ENCODE results near the gene IRF6.

Gene IRF6

DNA sequence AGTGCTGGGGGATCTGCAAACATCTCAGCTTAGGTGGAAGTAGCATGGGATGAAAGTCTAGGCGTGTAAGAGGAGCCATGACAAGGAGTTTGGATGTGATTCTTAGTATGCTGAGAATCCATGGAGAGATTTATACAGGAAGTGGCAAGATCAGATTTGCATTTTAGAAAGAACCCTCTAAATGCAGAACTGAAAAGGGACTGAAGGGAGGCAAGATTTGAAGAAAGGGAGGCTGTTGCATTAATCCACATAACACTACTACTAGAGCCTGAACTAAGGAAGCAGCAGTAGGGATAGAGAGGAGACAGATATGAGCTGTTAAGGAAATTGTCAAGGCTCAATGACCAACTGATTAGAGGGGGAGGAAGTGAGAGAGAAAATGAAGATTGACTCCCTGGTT is 31.4 kb downstream of the IRF6 start:
- no peak overlapping the region for H3K4me3 ChIP-seq (ENCODE audit: low read depth, low read length)
- TF ChIP-seq POLR2A (IDR thresholded peaks at IDR 0.05; ENCODE audit: extremely low read depth, insufficient read length): no peak
- TF ChIP-seq, protein P1, sequence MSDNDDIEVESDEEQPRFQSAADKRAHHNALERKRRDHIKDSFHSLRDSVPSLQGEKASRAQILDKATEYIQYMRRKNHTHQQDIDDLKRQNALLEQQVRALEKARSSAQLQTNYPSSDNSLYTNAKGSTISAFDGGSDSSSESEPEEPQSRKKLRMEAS (IDR thresholded peaks at IDR 0.05; ENCODE audit: low read depth, low read length): no peak
- TF ChIP-seq, protein P2, sequence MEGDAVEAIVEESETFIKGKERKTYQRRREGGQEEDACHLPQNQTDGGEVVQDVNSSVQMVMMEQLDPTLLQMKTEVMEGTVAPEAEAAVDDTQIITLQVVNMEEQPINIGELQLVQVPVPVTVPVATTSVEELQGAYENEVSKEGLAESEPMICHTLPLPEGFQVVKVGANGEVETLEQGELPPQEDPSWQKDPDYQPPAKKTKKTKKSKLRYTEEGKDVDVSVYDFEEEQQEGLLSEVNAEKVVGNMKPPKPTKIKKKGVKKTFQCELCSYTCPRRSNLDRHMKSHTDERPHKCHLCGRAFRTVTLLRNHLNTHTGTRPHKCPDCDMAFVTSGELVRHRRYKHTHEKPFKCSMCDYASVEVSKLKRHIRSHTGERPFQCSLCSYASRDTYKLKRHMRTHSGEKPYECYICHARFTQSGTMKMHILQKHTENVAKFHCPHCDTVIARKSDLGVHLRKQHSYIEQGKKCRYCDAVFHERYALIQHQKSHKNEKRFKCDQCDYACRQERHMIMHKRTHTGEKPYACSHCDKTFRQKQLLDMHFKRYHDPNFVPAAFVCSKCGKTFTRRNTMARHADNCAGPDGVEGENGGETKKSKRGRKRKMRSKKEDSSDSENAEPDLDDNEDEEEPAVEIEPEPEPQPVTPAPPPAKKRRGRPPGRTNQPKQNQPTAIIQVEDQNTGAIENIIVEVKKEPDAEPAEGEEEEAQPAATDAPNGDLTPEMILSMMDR (IDR thresholded peaks at IDR 0.05; ENCODE audit: low read depth, low read length): no peak
- TF ChIP-seq MYC (IDR thresholded peaks at IDR 0.05; ENCODE audit: low read depth, low read length): no peak
- DNase-seq (ENCODE audit: low read depth): no peak

DNA sequence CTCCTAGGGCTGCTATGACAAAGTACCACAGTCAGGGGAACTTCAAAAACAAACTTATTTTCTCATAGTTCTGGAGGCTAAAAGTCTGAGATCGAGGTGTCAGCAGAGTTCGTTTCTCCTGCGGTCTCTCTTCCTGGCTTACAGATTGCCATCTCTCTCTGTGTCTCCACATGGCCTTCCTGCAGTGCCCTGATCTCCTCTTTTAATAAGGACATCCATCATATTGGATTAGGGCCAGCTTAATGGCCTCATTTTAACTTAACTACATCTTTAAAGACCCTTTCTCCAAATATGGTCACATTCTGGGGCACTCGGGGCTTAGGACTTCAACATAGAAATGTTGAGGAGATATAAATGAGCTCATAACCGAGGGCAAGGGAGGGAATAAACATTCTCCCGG is 33.8 kb downstream of the IRF6 start:
- H3K4me3 ChIP-seq (ENCODE audit: low read depth, low read length): no peak overlapping the region
- DNase-seq (ENCODE audit: low read depth): no peak
- TF ChIP-seq MYC (IDR thresholded peaks at IDR 0.05; ENCODE audit: low read depth, low read length): no peak

GRCh38 chr1:209770636-209771415 is 35.1 kb downstream of the IRF6 start:
- DNase-seq (ENCODE audit: low read depth): no peak
- peak overlapping the region; percentile 93 for H3K4me3 ChIP-seq (ENCODE audit: low read depth, low read length)
- TF ChIP-seq POLR2A (IDR thresholded peaks at IDR 0.05; ENCODE audit: extremely low read depth, insufficient read length) (no peak), MYC (IDR thresholded peaks at IDR 0.05; ENCODE audit: low read depth, low read length) (no peak)
- TF ChIP-seq, protein P1 (IDR thresholded peaks at IDR 0.05; ENCODE audit: low read depth, low read length): no peak
- TF ChIP-seq, protein P2 (IDR thresholded peaks at IDR 0.05; ENCODE audit: low read depth, low read length): no peak

DNA sequence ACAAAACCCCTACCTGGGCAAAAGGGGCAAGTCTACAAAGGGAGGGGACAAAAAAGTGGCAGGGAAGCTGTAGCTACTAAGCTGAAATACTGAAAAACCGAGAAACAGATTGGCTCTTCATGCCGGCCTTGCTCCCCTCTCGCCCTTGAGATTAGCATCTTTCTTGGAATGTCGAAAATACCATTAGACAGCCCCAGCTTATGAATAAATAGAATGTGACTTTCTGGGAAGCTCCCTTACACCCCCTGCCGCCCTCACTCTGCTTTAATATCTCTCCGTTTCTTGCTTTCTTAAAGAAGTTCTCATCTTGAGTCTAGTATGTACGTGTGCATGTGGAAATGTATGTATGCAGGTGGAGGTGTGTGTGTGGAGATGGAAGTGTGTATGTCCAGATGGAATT is 36.0 kb downstream of the IRF6 start:
- TF ChIP-seq MYC (IDR thresholded peaks at IDR 0.05; ENCODE audit: low read depth, low read length): no peak
- no peak for TF ChIP-seq POLR2A (IDR thresholded peaks at IDR 0.05; ENCODE audit: extremely low read depth, insufficient read length)
- TF ChIP-seq, protein P1 (IDR thresholded peaks at IDR 0.05; ENCODE audit: low read depth, low read length): no peak
- TF ChIP-seq, protein P2 (IDR thresholded peaks at IDR 0.05; ENCODE audit: low read depth, low read length): no peak
- peak; percentile 46 for DNase-seq (ENCODE audit: low read depth)
- peak overlapping the region; percentile 93 for H3K4me3 ChIP-seq (ENCODE audit: low read depth, low read length)

- DNase-seq (ENCODE audit: low read depth): peak; percentile 93
Measured at GRCh38 chr1:209769171-209769904, 36.6 kb downstream of the IRF6 start.

More at GRCh38 chr1:209769171-209769904, 36.6 kb downstream of the IRF6 start:
- peak overlapping the region; percentile 93 for H3K4me3 ChIP-seq (ENCODE audit: low read depth, low read length)
- TF ChIP-seq POLR2A (IDR thresholded peaks at IDR 0.05; ENCODE audit: extremely low read depth, insufficient read length): peak; percentile 29
- peak; percentile 26; the same call in 1 of the 2 replicates for TF ChIP-seq MYC (IDR thresholded peaks at IDR 0.05; ENCODE audit: low read depth, low read length)
- TF ChIP-seq, protein P2 (IDR thresholded peaks at IDR 0.05; ENCODE audit: low read depth, low read length): no peak
- TF ChIP-seq, protein P1 (IDR thresholded peaks at IDR 0.05; ENCODE audit: low read depth, low read length): peak; percentile 34; the same call in 1 of the 2 replicates

All from NB4 (cell line).